GM20000 (cell line): ENCODE data around the gene HPCAL1.
"Not testable (repeated sequence)": the region's sequence is repeated elsewhere in the genome, so short reads cannot be mapped to it uniquely, and the experiment has no call there.

ENCODE experiments used
- DNase-seq: peaks from one replicate; pipeline ENCODE4 v3.0.0; 2012; ENCODE audit warnings: low spot score
- CTCF ChIP-seq: IDR thresholded peaks from 2 replicates; pipeline ENCODE4 v1.5.1; 2012; ENCODE audit warnings: mild to moderate bottlenecking, control low read depth; ENCODE audit errors: extremely low read depth, missing control alignments

Gene HPCAL1

DNA sequence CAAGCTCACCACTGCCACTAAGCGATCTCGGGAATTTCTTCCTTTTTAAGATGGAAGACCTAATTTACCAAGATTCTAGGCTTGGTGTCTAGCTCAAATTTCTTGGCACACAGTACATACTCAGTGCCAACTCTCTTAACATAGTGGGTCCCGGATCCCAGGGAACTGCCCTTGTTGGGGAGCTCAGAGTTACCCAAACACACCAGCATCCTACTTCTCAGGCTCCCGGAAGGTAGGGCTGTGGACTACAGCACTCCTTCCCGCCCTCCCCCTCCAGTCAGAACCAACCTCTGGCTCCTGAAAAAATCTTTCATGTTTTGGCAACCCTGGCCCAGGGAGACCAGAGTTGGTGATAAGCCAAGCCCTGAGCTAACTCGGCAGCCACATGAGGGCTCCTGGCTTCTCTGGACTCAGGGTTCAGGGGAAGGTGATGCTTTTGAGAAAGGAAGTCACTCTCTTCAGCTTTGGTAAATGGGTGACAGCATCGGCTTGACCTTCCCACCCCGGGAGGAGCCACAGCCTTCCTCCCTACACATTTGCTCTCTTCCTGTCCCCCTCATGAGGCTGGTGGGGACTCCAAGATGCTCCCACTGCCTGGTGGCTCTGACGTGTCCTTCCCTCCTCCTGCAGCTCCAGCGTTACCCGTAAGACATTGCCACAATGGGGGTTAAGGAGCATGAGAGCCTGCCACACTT, 136.6 kb downstream of the HPCAL1 start:
- no peak for DNase-seq
- TF ChIP-seq CTCF: no peak

DNA sequence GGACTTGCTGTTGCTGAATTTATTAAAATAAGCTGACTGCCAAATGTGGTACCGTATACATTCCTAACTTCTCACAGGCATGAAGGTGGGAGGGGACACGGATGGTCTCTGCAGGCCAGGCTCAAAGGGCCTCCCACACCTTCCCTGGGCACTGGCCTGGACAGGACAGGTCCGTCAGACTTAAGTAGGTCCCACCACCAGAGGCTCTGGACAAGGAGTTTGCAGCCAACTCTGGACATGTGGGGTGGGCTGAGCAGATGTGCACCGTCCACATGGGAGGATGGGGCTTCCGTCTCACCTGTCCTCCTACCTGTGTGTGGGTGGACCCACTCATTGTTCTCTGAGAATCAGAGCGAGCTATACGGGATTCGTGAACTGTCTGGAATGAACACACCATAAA, 137.3 kb downstream of the HPCAL1 start:
- TF ChIP-seq CTCF: no peak
- no peak for DNase-seq

- no peak for TF ChIP-seq CTCF
- DNase-seq: no peak
Observed at GRCh38 chr2:10440736-10441135, 138.0 kb downstream of the HPCAL1 start.

- DNase-seq: no peak
- no peak for TF ChIP-seq CTCF
Observed at GRCh38 chr2:10441948-10442347, 139.2 kb downstream of the HPCAL1 start.

- DNase-seq: not testable (repeated sequence)
Observed at GRCh38 chr2:10442469-10443126, 139.9 kb downstream of the HPCAL1 start.

DNA sequence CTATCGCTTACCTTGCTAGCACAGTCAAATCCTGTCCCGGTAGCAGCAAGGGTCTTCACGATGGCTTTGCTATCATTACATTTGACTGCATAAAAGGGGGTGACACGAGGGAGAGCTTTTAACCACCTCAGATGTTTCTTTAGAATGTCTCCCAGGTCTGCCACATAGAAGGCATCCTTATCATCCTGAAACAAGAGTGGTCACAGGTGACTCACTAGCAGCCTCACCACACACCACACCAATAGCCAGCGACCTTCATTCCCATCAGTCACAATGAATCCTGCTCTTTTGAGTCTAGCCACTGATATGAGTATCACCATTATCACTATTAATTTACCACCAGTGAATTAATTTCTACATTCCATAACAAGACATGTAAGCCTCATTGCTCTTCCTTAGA, 141.8 kb downstream of the HPCAL1 start:
- no peak for TF ChIP-seq CTCF
- no peak for DNase-seq

DNA sequence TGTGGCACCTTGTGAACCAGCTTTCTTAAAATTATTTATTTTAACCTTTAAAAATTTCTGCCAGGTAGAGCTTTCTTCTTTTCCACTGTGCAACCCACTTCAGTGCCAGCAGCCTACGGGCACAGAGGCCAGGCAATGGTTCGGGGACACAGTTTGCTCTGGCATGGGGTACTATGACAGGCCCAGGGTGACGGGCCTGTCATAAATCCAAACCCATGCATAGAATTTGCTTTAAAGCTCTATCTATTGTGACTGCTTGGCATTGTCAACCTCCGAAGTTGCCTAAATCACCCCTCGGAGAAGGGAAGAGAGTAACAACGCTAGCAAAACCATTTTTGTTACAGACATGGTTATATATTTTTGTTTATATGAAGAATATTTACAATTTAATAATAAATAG, 143.9 kb downstream of the HPCAL1 start:
- no peak for TF ChIP-seq CTCF
- no peak for DNase-seq

DNA sequence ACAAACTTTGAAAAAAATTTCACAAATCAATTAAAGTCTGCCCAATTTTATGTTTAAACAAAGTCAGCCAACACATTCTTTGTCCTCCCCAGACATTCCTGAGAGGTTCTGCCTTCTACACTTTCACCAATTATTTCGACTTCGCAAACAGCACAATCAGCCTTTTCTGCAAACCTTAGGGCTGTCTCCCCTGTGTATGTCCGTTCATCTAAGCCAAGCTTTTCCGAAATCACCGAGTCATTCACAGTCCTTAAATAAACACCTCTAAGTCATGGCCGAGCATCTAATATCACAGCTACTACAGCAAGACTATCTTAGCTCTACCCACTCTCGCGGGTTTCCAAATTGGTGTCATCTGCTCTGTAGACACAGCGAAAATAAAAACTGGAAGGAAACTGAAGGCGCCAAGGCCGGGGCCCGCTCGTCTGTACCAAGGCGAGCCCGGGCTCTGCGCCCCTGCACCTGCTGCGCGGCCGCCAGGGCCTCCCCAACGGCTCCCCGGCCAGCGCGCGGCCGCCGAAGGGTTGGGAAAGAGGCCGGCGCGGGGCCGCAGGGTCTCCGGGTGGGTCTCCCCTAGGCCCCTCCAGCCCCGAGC, 144.7 kb downstream of the HPCAL1 start:
- no peak for DNase-seq
- TF ChIP-seq CTCF: no peak
